Suprapubic skin (tissue), 4 donors: Measurements from ENCODE around the gene HS3ST6.
"Not testable (repeated sequence)": the region's sequence is repeated elsewhere in the genome, so short reads cannot be mapped to it uniquely, and the experiment has no call there.

Source experiments
- CTCF ChIP-seq, 2 donors: fragments of 200-600 bp in 1 of 2; fragments of 450-650 bp in 1 of 2; sonication (generic) in 1 of 2; IDR thresholded peaks; one replicate each; pipeline ENCODE4 v1.5.1; 2016 to 2019; ENCODE audit warnings: antibody characterized with exemption in 2 of 2, mild to moderate bottlenecking in 1 of 2, moderate library complexity in 1 of 2
- EP300 ChIP-seq: sonication (generic); formaldehyde crosslinking; IDR thresholded peaks from one replicate; pipeline ENCODE4 v1.6.1; 2017; ENCODE audit warnings: antibody characterized with exemption
- POLR2A ChIP-seq, 2 donors: fragments of 450-650 bp; IDR thresholded peaks; one replicate each; pipeline ENCODE4 v1.6.1; 2017; ENCODE audit warnings: antibody characterized with exemption in 2 of 2, mild to moderate bottlenecking in 2 of 2, moderate library complexity in 2 of 2
- POLR2AphosphoS5 ChIP-seq, 3 donors: sonication (generic); formaldehyde crosslinking; IDR thresholded peaks; one replicate each; pipeline ENCODE4 v1.6.1; 2017; ENCODE audit warnings: antibody characterized with exemption in 3 of 3

- not testable (repeated sequence) for TF ChIP-seq POLR2A (IDR thresholded peaks at IDR 0.05); CTCF (IDR thresholded peaks at IDR 0.05); EP300; POLR2AphosphoS5 (IDR thresholded peaks at IDR 0.05)
Measured at GRCh38 chr16:1920122-1920521, 1.9 kb upstream of the HS3ST6 start.
